HG03575 (cell line): Measurements from ENCODE around the gene ARHGEF11.

Source experiments
- ATAC-seq: cut with Tn5 transposase; IDR thresholded peaks from one replicate; pipeline ENCODE4 v1.9.1; 2021; ENCODE audit not compliant: unreplicated experiment, insufficient number of reproducible peaks, low FRiP score; ENCODE audit errors: extremely low read depth

Gene ARHGEF11

GRCh38 chr1:156923670-156924477 is 121.7 kb downstream of the ARHGEF11 start:
- no peak for ATAC-seq

- ATAC-seq, result no peak
Observed at GRCh38 chr1:156922986-156923669, 122.4 kb downstream of the ARHGEF11 start.

- no peak for ATAC-seq
Observed at GRCh38 chr1:156921053-156921529, 124.5 kb downstream of the ARHGEF11 start.

DNA sequence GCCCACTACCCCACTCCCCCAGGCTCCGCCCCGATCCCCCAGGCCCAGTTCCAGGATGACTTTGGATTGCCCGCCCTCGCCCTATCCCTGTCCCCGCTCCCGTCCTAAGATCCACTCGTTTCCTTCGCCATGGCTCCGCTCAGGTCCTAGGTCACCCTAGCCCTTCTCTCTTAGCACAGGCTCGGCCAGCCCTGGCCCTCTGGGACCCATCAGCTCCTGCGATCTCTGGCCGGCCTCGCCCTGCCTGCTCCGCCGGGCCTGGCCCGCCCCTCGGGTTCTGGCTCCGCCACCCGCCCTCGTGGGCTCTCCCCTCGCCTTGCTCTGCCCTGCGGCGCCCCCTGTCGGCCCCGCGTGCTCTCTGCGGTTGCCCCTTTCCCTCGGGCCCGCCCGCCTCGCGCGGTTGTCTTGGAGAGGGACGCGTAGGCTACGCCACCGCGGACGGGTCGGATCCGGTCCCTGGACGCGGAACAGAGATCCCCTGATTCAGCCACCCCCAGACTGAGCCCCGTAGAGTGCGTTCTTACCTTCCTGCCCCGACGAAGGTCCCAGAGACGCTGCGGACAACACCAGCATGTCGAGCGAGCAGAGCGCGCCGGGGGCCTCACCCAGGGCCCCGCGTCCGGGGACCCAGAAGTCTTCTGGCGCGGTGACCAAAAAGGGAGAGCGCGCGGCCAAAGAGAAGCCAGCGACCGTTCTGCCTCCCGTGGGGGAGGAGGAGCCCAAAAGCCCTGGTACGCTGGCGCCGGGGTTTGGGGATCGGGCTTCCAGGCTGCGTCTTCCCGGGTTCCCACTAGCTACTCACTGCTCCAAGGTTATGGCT is 125.1 kb downstream of the ARHGEF11 start, which contains the start of gene LRRC71:
Gene LRRC71, plus strand, starts transcription at position 400 of the 820 bp plus-strand sequence. Its CDS starts 172 bp downstream, at position 572.
- no peak for ATAC-seq

- ATAC-seq, result no peak
Observed at GRCh38 chr1:156914440-156914856, 131.1 kb downstream of the ARHGEF11 start.

DNA sequence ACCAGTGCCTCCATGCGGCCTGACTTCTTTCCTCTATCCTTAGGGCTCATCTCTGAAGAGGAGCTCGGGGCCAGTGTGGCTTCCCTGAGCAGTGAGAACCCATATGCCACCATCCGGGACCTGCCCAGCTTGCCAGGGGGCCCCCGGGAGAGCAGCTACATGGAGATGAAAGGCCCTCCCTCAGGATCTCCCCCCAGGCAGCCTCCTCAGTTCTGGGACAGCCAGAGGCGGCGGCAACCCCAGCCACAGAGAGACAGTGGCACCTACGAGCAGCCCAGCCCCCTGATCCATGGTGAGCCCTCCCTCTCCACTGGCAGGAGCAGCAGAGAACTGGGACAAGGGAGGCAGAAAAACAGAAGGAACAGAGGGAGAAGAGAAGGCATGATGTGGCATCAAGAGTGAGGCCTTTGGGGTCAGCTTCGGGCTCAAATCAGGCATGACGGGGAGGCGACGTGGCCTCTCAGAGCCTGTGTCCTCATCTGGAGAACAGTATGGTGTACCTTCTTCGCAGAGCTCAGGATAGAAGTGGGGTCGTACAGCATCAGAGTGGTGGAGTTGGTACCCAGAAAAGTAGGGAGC is 131.6 kb downstream of the ARHGEF11 start:
- no peak for ATAC-seq

GRCh38 chr1:156912861-156913808 is 132.4 kb downstream of the ARHGEF11 start:
- no peak for ATAC-seq

DNA sequence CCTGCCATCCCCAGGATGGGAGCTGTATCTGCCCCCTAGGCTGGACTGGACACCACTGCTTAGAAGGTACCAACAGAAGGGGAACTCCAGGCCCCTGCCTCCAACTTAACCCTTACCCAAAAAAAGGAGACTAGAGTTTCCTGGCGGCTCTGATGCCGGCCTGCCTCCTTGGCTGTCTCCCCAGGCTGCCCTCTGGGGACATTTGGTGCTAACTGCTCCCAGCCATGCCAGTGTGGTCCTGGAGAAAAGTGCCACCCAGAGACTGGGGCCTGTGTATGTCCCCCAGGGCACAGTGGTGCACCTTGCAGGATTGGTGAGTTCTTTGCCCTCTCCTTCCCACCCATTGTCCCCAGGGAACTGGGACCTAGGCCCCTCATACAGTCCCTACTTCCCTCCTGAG is 133.2 kb downstream of the ARHGEF11 start:
- no peak for ATAC-seq

- no peak for ATAC-seq
Observed at GRCh38 chr1:156911577-156912298, 133.8 kb downstream of the ARHGEF11 start.

- ATAC-seq, result no peak
Observed at GRCh38 chr1:156910309-156910782, 135.2 kb downstream of the ARHGEF11 start.

DNA sequence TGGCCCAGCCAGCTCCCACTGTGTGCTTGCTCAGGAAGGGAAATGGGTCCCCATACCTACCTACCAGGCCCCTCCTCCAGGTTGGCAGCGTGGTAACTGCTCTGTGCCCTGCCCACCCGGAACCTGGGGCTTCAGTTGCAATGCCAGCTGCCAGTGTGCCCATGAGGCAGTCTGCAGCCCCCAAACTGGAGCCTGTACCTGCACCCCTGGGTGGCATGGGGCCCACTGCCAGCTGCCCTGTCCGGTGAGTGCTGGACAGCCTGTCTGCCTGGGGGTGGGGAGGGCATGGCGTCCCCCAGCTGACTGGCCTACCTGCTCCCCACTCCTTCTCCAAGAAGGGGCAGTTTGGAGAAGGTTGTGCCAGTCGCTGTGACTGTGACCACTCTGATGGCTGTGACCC is 135.9 kb downstream of the ARHGEF11 start:
- ATAC-seq, result no peak

DNA sequence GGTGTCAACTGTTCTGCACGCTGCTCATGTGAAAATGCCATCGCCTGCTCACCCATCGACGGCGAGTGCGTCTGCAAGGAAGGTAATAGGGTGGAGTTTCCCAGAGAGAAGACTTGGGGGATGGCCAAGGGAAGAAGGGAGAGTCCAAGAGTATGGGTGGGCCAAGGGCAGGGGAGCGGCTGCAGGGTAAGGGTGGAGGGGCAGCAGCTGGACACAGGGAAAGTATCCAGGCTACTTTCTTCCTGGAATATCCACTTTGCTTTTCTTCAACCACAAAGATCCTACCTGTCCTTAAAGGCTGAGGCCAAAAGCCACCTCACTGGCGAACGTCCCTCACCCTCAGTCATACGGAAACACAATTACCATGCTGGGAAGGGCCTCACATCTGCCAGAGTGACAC is 136.6 kb downstream of the ARHGEF11 start:
- no peak for ATAC-seq

DNA sequence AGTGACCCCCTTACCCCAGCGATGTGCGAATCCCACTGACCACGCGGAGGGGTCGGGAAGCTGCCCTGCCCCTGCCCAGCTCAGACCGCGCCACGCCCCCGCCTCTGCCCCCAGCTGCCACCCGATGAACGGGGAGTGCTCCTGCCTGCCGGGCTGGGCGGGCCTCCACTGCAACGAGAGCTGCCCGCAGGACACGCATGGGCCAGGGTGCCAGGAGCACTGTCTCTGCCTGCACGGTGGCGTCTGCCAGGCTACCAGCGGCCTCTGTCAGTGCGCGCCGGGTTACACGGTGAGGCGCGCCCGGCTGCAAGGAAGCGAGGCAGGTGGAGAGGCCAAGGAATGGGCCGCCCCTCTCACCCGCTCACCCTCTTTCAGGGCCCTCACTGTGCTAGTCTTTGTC is 137.0 kb downstream of the ARHGEF11 start:
- no peak for ATAC-seq

GRCh38 chr1:156906206-156906906 is 139.2 kb downstream of the ARHGEF11 start:
- ATAC-seq, result no peak

GRCh38 chr1:156905651-156906050 is 139.9 kb downstream of the ARHGEF11 start:
- ATAC-seq, result no peak

- no peak for ATAC-seq
Observed at GRCh38 chr1:156905176-156905575, 140.4 kb downstream of the ARHGEF11 start.
